Activated CD4-positive, alpha-beta T cell treated with anti-CD3 and anti-CD28 coated beads for 4 hours (primary cell): ENCODE data around the gene MYOG.

ENCODE experiments used
- DNase-seq, 2 donors: peaks; one replicate each; pipeline ENCODE4 v3.0.0-alpha.2; 2020

The MYOG gene

GRCh38 chr1:203069030-203069747, 16.6 kb downstream of the MYOG start:
- no peak for DNase-seq

GRCh38 chr1:203066965-203067364, 18.8 kb downstream of the MYOG start:
- no peak for DNase-seq

- no peak for DNase-seq
Observed at GRCh38 chr1:203065986-203066385, 19.8 kb downstream of the MYOG start.

GRCh38 chr1:203065191-203065590, 20.6 kb downstream of the MYOG start:
- no peak for DNase-seq

DNA sequence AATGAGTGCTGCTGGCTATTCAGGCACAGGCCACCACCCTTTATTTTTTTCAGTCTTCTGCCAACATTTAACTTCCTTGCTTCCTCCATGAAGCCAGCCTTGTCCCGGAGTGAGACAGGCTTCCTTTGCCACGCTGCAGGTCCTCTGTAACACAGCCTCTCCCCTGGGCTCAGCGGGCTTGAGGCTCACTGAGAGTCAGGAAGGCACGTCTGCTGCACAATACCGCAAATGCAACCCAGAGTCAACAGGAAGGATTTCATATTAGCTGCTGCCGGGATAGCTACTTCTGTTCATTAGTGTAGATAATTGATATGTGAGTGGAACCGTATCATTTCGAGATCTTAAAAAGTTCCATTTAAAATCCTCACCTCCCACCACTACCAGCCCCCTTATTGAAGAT, 22.5 kb downstream of the MYOG start:
- DNase-seq: no peak

DNA sequence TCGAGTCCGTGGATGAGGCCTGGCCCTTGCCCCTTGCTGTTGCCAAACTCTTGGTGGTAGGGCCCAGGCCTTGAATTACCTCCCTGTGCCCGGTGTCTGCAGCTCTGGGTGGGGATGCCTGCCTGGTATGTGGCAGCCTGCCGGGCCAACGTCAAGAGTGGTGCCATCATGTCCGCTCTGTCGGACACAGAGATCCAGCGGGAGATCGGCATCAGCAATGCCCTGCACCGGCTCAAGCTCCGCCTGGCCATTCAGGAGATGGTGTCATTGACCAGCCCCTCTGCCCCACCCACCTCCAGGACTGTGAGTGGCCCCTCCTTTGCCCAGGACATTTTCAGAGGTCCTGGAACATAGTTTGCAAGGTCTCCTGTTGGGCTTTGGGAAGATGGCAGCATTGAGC, 25.7 kb downstream of the MYOG start:
- no peak for DNase-seq

DNA sequence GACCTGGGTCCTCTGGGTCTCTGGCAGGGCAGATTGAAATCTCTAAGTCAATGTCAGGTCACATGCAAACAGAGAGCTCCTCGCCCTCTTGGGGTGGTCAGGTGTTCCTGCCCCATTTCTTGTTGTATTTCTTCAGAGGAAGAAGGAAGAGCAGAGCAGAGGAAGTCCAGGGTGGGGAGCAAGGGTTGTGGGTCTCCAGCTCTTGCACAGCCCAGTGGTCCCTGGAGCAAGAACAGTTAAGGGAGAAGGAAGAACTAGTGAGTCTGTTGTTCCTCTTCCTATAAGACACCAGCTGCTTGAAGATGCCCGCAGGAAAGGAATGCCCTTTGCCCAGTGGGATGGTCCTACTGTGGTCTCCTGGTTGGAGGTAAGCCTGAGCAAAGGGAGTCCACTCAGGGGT, 26.3 kb downstream of the MYOG start:
- DNase-seq: no peak

DNA sequence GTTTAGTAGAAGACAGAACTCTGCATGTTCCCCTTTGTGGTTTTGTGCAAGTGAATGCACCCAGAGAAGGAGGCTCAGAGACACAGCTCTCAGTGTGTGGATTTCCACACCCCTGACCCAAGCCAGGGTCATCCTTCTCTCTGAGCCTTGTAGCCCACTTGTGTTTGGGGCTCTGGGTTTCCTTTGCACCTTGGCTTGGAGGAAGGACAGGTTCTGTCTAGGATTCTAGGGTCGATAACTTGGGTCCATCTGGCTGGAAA, 27.2 kb downstream of the MYOG start:
- no peak for DNase-seq

- DNase-seq: no peak
Observed at GRCh38 chr1:203057911-203058675, 27.7 kb downstream of the MYOG start.

GRCh38 chr1:203056516-203056915, 29.3 kb downstream of the MYOG start:
- DNase-seq: no peak

DNA sequence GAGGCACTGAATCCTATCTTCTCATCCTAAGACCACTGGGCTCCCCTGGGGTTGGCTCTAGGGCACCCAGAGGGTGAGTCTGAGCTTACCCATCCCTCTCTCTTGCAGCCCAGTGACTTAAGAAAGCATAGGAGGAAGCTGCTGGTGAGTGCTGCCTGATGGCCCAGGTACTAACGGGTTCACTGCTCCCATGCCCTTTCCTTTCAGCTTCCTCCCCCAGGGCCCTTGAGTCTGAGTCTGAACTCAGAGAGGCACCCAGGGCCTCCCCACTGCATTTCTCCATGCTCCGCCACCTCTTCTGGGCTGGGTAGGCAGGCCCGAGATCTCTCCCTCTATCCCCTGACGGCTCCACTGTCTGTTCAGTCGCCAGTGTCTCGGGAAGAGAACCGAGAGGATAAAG, 29.8 kb downstream of the MYOG start:
- DNase-seq: no peak

GRCh38 chr1:203055161-203055799, 30.5 kb downstream of the MYOG start:
- DNase-seq: no peak

DNA sequence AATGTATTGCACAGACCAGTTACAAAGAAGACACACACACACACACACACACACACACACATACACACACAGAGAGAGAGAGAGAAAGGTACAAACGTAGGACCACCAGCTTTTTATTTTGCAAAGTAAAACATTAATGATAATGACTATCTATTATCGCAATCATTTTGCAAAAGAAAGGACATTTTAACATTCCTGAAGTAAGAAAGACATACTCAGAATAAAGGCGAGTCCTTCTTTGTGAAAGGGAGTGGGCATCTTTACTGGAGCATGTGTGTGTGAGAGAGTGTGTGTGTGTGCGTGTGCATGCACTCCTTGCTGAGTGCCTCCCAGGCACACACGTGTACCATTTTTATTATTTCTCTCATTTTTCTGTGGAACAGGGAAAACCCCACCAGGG, 31.2 kb downstream of the MYOG start:
- DNase-seq: no peak

DNA sequence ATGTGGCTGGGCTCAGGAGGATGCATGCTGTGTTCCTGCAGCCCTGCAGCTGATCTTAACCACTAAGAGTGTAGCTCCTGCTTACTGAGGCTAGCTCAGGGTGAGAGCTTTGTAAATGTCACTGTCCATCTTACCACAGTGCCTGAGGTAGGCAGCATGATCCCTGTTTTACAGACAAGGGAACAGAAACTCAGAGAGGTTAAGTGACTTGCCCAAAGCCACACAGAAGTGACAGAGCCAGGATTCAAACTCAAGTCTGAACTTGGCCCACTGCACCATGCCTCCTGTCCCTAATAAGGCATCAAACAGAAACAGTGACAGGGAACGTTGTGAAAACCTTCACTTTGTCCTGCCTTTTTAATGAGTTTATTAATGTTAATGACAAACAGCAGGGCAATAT, 31.6 kb downstream of the MYOG start:
- no peak for DNase-seq

DNA sequence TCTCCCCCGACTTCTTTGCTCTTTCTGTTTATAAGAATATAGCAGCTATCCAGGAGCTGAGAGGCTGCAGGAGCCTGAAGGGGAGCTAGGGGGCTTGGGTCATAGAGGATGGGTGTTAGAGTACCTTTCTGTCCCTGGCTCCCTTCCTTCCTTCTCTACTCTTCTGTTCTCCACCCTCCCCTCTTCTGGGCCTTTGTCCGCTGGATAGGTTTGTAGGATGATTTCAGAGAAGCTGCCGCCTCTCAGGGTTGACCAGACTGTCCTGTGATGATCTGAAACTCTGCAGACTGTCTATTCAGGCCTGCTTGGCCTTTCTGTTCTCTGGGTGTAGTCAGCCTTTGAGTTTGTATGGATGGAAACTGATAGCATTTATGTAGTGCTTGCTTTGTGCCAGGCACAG, 33.2 kb downstream of the MYOG start:
- no peak for DNase-seq

- DNase-seq: no peak
Observed at GRCh38 chr1:203051841-203052324, 33.9 kb downstream of the MYOG start.

- DNase-seq: no peak
Observed at GRCh38 chr1:203050826-203051225, 35.0 kb downstream of the MYOG start.

DNA sequence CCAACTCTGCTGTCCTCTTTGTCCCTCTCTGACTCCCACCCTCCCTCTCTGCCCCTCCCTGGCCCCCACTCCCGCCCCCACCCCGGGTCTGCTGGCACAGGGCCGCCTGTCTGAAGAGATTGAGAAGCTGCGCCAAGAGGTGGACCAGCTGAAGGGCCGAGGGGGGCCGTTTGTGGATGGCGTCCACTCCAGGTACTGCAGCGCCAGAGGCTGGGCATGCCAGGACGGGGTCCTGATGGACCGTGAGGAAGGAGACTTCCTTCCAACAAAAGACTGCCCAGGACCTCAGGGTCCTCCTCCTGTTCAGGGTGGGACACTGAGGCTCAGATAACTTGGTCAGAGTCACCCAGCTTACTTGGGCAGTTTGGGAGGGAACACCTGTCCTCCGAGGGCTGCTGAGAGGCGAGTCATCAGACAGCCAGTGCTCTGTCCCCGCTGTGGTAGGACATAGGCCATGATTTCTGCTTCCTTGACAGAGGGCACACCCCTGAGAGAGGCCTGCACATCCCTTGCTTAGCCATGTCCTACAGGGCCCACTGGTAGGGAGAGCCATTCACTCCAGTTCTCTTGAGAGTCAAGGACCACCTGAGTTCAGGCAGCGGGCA, 36.1 kb downstream of the MYOG start:
- DNase-seq: no peak

DNA sequence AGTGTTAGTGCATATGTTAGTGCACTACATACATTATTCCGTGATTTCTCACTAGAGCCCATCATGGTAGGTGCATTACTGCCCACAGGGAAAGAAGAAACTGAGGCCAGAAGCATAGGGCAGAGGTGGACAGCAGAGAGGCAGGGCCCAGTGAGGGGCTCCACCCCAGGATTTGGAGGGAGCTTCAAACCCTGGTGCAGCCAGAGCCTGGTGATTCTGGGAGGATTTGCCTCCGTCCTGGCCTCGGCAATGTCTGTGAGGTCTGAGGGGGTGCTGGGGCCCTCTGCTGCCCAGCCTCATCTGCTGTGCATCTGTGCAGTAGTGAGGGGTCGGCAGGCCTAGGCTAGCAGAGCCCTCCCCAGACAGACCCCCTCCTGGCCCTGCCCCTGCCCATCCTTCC, 36.7 kb downstream of the MYOG start:
- DNase-seq: no peak

GRCh38 chr1:203048555-203049051, 37.2 kb downstream of the MYOG start:
- DNase-seq: no peak

GRCh38 chr1:203048086-203048485, 37.7 kb downstream of the MYOG start:
- DNase-seq: no peak

DNA sequence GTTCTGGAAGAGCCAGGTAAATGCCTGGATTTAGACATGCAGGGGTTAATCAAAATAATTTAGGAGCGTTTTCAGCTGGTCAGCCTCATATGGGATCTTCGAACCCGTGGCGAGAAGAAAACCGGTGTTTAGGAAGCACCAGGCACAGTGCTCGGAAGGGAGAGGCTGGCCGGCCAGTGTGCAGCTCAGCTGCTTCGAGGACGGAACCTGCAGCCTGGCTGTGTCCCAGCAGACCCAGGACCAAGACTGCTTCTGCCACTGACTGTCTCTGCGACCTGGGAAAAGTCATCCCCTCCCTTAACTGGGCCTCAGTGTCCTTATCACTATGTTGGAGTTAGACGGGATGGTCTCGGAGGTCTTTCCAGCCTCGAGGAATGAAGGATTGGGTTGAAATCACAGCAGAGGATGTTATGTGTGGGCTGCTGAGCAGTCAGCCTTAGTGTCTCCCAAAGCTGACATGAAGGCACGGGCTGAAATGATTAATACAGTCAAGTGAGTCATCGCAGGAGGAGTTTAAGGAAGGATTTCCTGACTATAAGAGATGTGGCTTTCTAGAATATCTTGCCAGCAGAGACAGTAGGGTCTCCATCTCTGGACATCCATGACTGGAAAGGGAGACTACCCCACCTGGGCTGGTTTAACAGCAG, 38.7 kb downstream of the MYOG start:
- no peak for DNase-seq
